HepG2 (cell line): Measurements from ENCODE around the gene PLCXD1. TPM values are rescaled to one million over a fixed set of nuclear protein-coding genes. Genes with fewer than 3 reads are reported as not detected.

Source experiments
- ATF1 ChIP-seq: IDR thresholded peaks from 2 replicates; pipeline ENCODE4 v1.6.1; 2016; ENCODE audit warnings: mild to moderate bottlenecking, control low read depth
- CHD4 ChIP-seq: fragments of 200-600 bp; sonication (generic); IDR thresholded peaks from 2 replicates; pipeline ENCODE4 v1.7.0; 2017; ENCODE audit warnings: mild to moderate bottlenecking, low read length, borderline replicate concordance
- DPF2 ChIP-seq: sonication (generic); formaldehyde crosslinking; IDR thresholded peaks from 2 replicates; pipeline ENCODE4 v1.4.0; 2020; ENCODE audit warnings: mild to moderate bottlenecking, low read depth, missing genetic modification reagents, borderline replicate concordance
- GATAD1 ChIP-seq: IDR thresholded peaks from 2 replicates; pipeline ENCODE4 v1.6.1; 2016; ENCODE audit warnings: missing genetic modification reagents, missing compliant biosample characterization
- GTF3A ChIP-seq: sonication (generic); formaldehyde crosslinking; conservative IDR thresholded peaks from 2 replicates; pipeline ENCODE4 v1.4.0; 2020; ENCODE audit warnings: mild to moderate bottlenecking, missing genetic modification reagents
- KDM6A ChIP-seq: IDR thresholded peaks from 2 replicates; pipeline ENCODE4 v1.6.1; 2016; ENCODE audit warnings: low read depth
- NCOA2 ChIP-seq: sonication (generic); formaldehyde crosslinking; IDR thresholded peaks from 2 replicates; pipeline ENCODE4 v1.8.0; 2022; ENCODE audit warnings: inconsistent platforms
- NCOA5 ChIP-seq: sonication (generic); formaldehyde crosslinking; IDR thresholded peaks from 2 replicates; pipeline ENCODE4 v1.4.0; 2020; ENCODE audit warnings: missing genetic modification reagents
- ZNF446 ChIP-seq: sonication (generic); formaldehyde crosslinking; IDR thresholded peaks from 2 replicates; pipeline ENCODE4 v1.5.0; 2020; ENCODE audit warnings: mild to moderate bottlenecking, missing genetic modification reagents
- polyA plus RNA-seq, 8 experiments: library from polyadenylated mRNA; depleted of rRNA in 3 of 8; stranded (reverse) in 7 of 8; unstranded in 1 of 8; fragments of >200 nt; fragmentation: Illumina TruSeq in 4 of 8; extraction: Trizol in 4 of 8; gene quantifications; 2 replicates each; pipeline versions ENCODE4 v1.2.1 to v1.2.3, GENCODE V29; 2011 to 2016; ENCODE audit warnings: low read depth in 4 of 8, missing spikeins in 1 of 8, mixed read lengths in 1 of 8; ENCODE audit not compliant: insufficient read depth in 1 of 8
- total RNA-seq, 5 experiments: library from RNA; depleted of rRNA; stranded (reverse); fragments of >200 nt; fragmentation: Illumina TruSeq; extraction: Trizol; gene quantifications; 2 replicates each; pipeline ENCODE4 v1.2.3, GENCODE V29; 2016; ENCODE audit warnings: low read depth in 1 of 5
- TF ChIP-seq, protein P1 (sequence below), 2 experiments: sonication (generic) in 1 of 2; formaldehyde crosslinking in 1 of 2; IDR thresholded peaks; 2 replicates each; pipeline versions ENCODE4 v1.5.1 to v1.6.1; 2011 to 2020; ENCODE audit warnings: borderline replicate concordance in 1 of 2, low read depth in 1 of 2, low read length in 1 of 2, mild to moderate bottlenecking in 1 of 2, missing genetic modification reagents in 1 of 2, moderate library complexity in 1 of 2
- TF ChIP-seq, protein P2 (sequence below): sonication (generic); formaldehyde crosslinking; IDR thresholded peaks from 2 replicates; pipeline ENCODE4 v1.5.1; 2020; ENCODE audit warnings: mild to moderate bottlenecking, moderate library complexity, missing genetic modification reagents
- TF ChIP-seq, protein P3 (sequence below): IDR thresholded peaks from 2 replicates; pipeline ENCODE4 v1.4.0; 2020; ENCODE audit warnings: mild to moderate bottlenecking, missing genetic modification reagents
- TF ChIP-seq, protein P4 (sequence below): sonication (generic); formaldehyde crosslinking; IDR thresholded peaks from 2 replicates; pipeline ENCODE4 v1.5.0; 2020; ENCODE audit warnings: mild to moderate bottlenecking, missing genetic modification reagents
- TF ChIP-seq, protein P5 (sequence below): sonication (generic); formaldehyde crosslinking; IDR thresholded peaks from 2 replicates; pipeline ENCODE4 v1.4.0; 2020; ENCODE audit warnings: missing genetic modification reagents

PLCXD1 gene
- total and polyA plus RNA-seq, 2 of the 13 experiments (the other 11 are each of a cell fraction or from before 2014, with no cell fraction given), result 87.7 to 153 TPM

DNA sequence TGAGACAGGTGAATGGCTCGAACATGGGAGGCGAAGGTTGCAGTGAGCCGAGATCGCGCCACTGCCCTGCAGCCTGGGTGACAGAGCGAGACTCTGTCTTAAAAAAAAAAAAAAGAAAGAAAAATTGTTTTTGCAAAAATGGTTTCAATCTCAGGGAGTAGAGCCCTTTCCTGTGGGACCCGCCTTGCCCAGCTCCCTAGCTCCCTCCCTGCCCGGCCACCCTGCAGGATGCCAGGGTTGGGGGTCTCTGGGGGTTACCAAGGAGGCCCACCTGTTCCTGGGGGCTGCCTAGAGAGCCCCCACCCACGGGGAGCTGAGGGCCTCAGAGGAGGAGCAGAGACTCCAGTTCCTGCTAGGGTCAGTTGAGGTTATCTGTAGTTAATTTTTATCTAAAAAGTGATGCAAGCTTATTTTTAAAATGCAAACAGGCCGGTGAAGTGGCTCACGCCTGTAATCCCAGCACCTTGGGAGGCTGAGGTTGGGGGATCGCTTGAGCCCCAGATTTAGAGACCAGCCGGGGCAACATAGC, 18.7 kb upstream of the PLCXD1 start (continued):
- TF ChIP-seq DPF2 (peak; percentile 79), ZNF446 (CRISPR knock-in tag) (no peak), ATF1 (CRISPR knock-in tag) (no peak), KDM6A (CRISPR knock-in tag) (0 out of 2 replicates have a peak, but pooled peaks have one; percentile 51), GATAD1 (CRISPR knock-in tag) (0 out of 2 replicates have a peak, but pooled peaks have one; percentile 21), NCOA2 (peak; percentile 82), CHD4 (peak; percentile 80; the same call in 1 of the 2 replicates), GTF3A (CRISPR knock-in tag) (no peak), NCOA5 (CRISPR knock-in tag) (no peak)
- TF ChIP-seq, protein P1, sequence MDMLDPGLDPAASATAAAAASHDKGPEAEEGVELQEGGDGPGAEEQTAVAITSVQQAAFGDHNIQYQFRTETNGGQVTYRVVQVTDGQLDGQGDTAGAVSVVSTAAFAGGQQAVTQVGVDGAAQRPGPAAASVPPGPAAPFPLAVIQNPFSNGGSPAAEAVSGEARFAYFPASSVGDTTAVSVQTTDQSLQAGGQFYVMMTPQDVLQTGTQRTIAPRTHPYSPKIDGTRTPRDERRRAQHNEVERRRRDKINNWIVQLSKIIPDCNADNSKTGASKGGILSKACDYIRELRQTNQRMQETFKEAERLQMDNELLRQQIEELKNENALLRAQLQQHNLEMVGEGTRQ (IDR thresholded peaks at IDR 0.05; ENCODE audit: low read depth, low read length), result no peak
- TF ChIP-seq, protein P1 (CRISPR knock-in tag; IDR thresholded peaks at IDR 0.05; ENCODE audit: borderline replicate concordance), result no peak
- TF ChIP-seq, protein P2, sequence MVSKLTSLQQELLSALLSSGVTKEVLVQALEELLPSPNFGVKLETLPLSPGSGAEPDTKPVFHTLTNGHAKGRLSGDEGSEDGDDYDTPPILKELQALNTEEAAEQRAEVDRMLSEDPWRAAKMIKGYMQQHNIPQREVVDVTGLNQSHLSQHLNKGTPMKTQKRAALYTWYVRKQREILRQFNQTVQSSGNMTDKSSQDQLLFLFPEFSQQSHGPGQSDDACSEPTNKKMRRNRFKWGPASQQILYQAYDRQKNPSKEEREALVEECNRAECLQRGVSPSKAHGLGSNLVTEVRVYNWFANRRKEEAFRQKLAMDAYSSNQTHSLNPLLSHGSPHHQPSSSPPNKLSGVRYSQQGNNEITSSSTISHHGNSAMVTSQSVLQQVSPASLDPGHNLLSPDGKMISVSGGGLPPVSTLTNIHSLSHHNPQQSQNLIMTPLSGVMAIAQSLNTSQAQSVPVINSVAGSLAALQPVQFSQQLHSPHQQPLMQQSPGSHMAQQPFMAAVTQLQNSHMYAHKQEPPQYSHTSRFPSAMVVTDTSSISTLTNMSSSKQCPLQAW, result peak; percentile 92
- TF ChIP-seq, protein P3, sequence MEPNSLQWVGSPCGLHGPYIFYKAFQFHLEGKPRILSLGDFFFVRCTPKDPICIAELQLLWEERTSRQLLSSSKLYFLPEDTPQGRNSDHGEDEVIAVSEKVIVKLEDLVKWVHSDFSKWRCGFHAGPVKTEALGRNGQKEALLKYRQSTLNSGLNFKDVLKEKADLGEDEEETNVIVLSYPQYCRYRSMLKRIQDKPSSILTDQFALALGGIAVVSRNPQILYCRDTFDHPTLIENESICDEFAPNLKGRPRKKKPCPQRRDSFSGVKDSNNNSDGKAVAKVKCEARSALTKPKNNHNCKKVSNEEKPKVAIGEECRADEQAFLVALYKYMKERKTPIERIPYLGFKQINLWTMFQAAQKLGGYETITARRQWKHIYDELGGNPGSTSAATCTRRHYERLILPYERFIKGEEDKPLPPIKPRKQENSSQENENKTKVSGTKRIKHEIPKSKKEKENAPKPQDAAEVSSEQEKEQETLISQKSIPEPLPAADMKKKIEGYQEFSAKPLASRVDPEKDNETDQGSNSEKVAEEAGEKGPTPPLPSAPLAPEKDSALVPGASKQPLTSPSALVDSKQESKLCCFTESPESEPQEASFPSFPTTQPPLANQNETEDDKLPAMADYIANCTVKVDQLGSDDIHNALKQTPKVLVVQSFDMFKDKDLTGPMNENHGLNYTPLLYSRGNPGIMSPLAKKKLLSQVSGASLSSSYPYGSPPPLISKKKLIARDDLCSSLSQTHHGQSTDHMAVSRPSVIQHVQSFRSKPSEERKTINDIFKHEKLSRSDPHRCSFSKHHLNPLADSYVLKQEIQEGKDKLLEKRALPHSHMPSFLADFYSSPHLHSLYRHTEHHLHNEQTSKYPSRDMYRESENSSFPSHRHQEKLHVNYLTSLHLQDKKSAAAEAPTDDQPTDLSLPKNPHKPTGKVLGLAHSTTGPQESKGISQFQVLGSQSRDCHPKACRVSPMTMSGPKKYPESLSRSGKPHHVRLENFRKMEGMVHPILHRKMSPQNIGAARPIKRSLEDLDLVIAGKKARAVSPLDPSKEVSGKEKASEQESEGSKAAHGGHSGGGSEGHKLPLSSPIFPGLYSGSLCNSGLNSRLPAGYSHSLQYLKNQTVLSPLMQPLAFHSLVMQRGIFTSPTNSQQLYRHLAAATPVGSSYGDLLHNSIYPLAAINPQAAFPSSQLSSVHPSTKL (CRISPR knock-in tag), result peak; percentile 77
- TF ChIP-seq, protein P4, sequence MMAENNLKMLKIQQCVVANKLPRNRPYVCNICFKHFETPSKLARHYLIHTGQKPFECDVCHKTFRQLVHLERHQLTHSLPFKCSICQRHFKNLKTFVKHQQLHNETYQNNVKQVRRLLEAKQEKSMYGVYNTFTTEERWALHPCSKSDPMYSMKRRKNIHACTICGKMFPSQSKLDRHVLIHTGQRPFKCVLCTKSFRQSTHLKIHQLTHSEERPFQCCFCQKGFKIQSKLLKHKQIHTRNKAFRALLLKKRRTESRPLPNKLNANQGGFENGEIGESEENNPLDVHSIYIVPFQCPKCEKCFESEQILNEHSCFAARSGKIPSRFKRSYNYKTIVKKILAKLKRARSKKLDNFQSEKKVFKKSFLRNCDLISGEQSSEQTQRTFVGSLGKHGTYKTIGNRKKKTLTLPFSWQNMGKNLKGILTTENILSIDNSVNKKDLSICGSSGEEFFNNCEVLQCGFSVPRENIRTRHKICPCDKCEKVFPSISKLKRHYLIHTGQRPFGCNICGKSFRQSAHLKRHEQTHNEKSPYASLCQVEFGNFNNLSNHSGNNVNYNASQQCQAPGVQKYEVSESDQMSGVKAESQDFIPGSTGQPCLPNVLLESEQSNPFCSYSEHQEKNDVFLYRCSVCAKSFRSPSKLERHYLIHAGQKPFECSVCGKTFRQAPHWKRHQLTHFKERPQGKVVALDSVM (CRISPR knock-in tag), result peak; percentile 85
- TF ChIP-seq, protein P5, sequence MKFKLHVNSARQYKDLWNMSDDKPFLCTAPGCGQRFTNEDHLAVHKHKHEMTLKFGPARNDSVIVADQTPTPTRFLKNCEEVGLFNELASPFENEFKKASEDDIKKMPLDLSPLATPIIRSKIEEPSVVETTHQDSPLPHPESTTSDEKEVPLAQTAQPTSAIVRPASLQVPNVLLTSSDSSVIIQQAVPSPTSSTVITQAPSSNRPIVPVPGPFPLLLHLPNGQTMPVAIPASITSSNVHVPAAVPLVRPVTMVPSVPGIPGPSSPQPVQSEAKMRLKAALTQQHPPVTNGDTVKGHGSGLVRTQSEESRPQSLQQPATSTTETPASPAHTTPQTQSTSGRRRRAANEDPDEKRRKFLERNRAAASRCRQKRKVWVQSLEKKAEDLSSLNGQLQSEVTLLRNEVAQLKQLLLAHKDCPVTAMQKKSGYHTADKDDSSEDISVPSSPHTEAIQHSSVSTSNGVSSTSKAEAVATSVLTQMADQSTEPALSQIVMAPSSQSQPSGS (CRISPR knock-in tag), result 0 out of 2 replicates have a peak, but pooled peaks have one; percentile 32
